HG03025 (cell line): ENCODE measurements around the gene C15orf40.
"Not testable (repeated sequence)": the region's sequence is repeated elsewhere in the genome, so short reads cannot be mapped to it uniquely, and the experiment has no call there.

Experiments used
- ATAC-seq: cut with Tn5 transposase; IDR thresholded peaks from one replicate; pipeline ENCODE4 v1.9.1; 2021; ENCODE audit warnings: mild to moderate bottlenecking, moderate library complexity; ENCODE audit not compliant: unreplicated experiment, low FRiP score

Gene C15orf40

GRCh38 chr15:83011271-83012075 is at the start of gene C15orf40:
Gene C15orf40 (minus strand): TSS chr15:83011639. CDS start chr15:83011607, 32 bp downstream.
- ATAC-seq, result peak; percentile 87

DNA sequence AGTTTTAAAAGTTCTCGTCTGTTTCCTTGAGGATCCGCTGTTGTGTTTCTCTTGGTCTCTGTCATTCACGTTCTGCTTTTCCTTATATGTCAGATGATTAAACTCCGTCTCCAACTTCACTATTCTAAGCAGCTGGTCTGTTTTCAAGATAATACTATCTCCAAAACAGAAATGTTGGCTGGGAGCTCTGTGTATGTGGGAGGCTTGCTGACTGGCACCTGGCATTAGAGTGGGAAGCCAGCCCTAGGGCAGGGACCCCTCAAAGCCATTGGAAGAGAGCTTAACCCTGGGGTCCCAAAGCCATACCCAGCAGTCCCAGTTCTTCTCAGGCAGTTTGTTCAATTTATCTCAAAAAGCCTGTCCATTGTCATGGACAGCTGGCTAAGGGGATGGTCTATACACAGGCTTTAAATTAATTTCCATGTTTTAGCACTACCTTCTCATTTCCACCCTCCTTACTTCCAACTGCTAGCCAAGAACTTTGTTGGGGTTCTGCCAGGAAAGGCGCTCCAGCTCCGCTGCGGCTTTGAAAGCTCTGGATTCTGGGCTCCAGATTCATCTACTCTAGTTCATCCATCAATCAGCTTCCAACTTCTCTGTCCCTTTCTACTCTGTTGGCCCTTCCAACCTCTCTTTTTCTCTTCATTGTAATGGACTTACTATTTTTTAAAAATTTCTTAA is 46.4 kb upstream of the C15orf40 start:
- no peak for ATAC-seq

DNA sequence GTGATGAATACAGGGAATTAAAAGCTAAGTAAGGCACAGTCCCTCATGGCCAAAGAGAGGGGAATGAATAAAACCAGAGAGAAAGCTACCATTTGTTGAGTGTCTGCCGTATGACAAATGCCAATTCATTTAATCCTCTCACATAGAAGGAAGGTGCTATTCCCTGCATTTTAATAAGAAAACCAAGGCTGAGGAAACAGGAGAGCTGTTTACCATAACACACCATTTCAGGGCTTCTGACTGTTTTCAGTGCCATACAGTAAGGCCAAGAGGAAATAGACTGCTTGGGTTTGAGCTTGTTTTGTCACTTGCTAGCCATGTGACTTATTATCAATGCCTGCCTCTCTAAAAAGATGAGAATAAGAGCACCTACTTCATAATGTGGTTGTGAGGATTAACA is 45.6 kb upstream of the C15orf40 start:
- no peak for ATAC-seq

DNA sequence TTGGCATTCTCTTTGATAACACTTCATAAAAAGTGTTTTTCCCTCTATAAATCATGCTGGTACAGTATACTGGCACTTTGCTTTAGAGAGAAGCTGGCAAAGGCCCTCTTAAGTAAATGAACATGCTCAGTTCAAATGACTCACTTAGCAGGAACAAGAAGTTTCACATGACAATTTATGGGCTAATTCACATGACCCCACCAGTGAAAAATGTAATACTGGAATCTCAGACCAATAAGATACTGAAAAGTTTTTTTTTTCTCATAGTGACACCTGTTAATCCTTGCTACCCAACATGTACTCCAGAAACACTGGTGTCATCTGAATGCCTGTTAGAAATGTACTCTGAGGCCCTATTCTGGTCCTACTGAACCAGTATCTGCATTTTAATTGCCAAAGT is 41.7 kb upstream of the C15orf40 start:
- ATAC-seq, result no peak

- no peak for ATAC-seq
Measured at GRCh38 chr15:83046558-83047127, 35.2 kb upstream of the C15orf40 start.

- ATAC-seq, result no peak
Measured at GRCh38 chr15:83044156-83044555, 32.7 kb upstream of the C15orf40 start.

DNA sequence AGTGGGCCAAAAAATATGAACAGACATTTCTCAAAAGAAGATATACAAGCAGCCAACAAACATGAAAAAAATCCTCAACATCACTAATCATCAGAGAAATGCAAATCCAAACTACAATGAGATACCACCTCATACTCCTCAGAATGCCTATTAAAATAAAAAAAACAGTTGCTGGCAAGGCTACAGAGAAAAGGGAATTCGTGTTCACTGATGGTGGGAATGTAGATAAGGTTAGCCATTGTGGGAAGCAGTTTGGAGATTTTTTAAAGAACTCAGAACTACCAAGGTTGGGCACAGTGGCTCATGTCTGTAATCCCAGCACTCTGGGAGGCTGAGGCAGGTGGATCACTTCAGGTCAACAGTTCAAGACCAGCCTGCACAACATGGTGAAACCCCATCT is 27.8 kb upstream of the C15orf40 start:
- no peak for ATAC-seq

DNA sequence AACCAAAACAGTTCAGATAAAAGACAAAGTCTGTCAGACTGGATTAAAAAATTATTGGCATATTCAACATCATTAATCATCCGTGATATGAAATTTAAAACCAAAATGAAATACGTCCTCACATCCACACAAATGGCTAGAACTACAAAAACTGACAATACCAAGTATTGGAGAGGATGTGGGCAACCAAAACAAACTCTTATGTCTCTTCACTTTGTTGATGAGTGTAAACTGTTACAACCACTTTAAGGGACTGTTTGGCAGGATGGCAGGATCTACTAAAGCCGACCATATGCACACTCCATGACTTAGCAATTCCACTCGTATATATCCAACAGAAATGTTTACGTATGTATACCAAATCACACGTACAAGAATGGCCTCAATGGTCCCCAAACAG is 24.8 kb upstream of the C15orf40 start:
- no peak for ATAC-seq

- ATAC-seq, result not testable (repeated sequence)
Measured at GRCh38 chr15:83031234-83031633, 19.8 kb upstream of the C15orf40 start.

- ATAC-seq, result no peak
Measured at GRCh38 chr15:83030021-83030420, 18.6 kb upstream of the C15orf40 start.

DNA sequence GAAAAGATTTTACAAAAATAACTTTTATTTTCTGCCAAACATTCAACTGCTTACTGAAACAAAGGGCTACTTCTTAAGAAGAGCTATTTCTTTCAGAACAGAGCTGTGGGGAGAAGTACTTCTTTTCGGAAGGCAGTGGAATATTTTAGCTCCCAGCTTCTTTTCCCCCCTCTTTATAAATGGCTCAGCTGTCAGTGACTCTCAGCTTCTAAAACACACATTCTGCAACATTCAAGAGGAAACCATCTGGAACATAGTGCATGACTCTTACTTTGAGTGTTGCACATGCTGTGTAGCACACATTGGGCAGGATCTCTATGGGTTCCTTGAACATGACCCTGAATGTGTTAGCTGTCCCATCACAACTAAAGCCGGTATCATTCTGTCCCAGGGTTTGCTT is 7.0 kb upstream of the C15orf40 start:
- ATAC-seq, result no peak

DNA sequence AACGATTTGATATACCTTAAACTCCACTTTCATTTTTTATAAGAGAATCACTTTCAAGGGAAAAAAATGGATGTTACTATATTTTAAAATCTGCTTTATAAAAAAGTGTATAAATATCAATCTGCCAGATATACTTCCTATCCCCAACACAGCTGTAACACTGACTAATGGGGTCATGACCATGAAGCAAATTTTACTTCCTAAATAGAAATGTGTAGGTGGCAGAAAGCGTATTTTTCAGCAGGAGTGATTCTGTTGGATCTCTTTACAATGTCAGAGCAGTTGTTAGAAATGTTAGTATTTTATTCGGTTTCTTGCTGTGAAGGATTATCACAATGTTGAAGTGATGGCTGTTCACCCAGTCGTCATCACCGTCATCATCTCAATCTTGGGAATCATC is 5.5 kb upstream of the C15orf40 start:
- no peak for ATAC-seq

DNA sequence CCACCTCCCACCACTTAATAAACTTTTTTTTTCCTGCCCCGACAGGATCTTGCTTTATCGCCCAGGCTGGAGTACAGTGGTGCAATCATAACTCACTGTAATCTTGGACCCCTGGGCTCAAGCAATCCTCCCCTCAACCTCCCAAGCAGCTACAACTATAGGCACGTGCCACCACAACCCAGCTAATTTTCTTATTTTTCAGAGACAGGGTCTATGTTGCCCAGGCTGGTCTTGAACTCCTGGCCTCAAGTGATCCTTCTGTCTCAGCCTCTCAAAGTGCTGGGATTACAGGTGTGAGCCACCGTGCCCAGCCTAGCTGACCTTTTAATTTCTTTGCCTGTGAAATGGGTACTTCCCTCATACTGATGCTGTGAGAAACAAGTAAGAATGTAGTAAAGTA is 3.9 kb upstream of the C15orf40 start:
- ATAC-seq, result no peak

GRCh38 chr15:83014205-83014653 is 2.8 kb upstream of the C15orf40 start:
- ATAC-seq, result no peak

- ATAC-seq, result no peak
Measured at GRCh38 chr15:83012636-83013035, 1.2 kb upstream of the C15orf40 start.

GRCh38 chr15:83012076-83012426 is 612 bp upstream of the C15orf40 start:
- ATAC-seq, result no peak

DNA sequence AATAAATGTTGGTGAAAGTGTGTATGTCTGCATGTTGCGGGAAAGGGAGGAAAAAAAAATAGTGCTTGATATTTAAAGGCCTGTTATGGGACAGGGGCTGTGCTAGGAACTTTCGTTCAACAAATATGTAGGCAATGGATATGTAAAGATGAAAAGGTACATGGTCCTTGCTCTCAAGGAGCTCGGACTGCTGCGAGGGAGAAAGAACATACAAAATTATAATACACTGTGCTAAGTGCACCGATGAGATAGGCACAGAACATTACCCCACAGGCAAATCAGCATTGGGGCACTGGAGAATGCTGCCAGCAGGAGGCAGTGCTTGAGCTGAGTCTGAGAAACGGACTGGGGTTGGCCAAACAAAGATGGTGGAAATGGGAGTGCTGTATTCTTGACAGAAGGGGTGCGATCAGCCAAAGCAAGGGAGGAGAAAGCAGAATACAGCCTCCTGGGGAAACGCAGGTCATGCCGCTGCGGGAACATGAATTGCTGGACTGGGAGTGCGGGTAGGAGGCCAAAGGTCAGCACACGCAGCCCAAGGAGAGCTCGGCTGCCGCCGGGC is 649 bp downstream of the C15orf40 start:
- ATAC-seq, result peak; percentile 52

DNA sequence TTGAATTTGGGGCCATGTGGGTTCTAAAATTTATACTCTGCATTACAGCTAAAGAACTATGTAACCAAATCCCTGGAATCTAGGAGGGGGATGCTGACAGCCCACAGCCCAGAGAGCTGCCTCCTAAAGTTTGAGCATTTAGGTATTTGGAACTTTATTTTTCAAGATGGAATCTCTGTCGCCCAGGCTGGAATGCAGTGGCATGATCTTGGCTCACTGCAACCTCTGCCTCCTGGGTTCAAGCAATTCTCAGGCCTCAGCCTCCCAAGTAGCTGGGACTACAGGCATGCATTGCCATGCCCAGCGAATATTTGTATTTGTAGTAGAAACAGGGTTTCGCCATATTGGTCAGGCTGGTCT is 10.8 kb downstream of the C15orf40 start:
- not testable (repeated sequence) for ATAC-seq

GRCh38 chr15:82999905-83000671 is 11.4 kb downstream of the C15orf40 start:
- ATAC-seq, result no peak

DNA sequence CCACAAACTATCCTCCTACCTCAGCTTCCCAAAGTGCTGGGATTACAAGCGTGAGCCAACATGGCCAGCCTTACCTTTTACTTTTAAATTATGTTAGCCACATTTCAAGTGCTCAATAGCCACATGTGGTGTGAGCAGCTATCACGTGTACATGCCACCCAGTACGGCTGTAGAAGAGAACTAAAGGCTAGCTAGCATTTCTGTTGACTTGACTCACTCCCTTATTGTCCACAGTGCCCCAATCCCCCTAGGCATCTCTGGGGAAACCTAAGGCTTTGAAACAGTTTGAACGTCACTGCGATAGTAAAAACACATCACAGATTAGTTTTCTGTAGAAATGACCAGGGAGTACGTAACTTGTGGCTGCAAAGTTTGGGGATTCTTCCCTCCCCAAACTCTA is 12.0 kb downstream of the C15orf40 start:
- ATAC-seq, result no peak

DNA sequence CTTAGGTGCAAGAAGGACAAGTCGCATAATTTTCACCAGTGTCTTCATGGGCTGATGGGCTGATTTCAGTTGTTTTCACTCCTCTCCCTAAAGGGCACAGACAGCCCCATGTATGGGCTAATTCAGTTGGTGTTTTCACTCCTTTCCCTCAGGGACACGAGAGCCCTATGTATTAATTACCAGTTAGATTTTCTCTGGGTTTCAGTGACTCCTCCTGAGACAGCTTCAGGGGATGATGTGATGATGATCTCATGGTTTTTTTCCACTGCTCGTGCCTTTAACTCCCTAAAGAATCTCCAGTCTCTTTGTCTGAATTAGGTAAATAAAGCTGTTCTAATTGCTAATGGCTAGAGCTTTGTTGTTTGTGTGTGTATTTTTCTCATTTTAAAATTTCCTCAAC is 15.5 kb downstream of the C15orf40 start:
- no peak for ATAC-seq
